22Rv1 (cell line): ENCODE results near the gene NTN1.

Experiments
- ZFX ChIP-seq: fragments of 450-650 bp; IDR thresholded peaks from 2 replicates; pipeline ENCODE4 v1.6.1; 2017; ENCODE audit warnings: antibody characterized with exemption, borderline replicate concordance
- TF ChIP-seq, protein P1 (sequence below): fragments of 450-650 bp; IDR thresholded peaks from 2 replicates; pipeline ENCODE4 v1.5.1; 2017; ENCODE audit warnings: mild to moderate bottlenecking

DNA sequence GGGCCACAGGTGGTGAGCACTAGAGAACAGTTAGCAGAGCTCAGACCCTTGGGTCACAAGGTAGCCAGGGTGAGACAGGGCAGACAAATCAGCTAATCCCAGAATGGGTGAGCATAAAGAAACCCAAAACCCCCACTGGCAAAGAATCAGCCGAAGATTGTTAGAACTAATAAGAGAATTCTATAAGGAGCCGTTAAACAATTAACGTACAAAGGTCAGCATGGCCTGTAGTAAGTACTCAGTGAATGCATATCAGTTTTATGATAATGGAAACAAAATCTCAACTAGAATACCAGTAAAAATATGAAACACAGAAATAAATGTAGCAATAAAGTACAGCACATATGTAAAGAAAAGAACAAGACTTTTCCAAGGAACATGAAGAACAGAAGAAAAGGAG, 168.6 kb downstream of the NTN1 start:
- TF ChIP-seq, protein P1, sequence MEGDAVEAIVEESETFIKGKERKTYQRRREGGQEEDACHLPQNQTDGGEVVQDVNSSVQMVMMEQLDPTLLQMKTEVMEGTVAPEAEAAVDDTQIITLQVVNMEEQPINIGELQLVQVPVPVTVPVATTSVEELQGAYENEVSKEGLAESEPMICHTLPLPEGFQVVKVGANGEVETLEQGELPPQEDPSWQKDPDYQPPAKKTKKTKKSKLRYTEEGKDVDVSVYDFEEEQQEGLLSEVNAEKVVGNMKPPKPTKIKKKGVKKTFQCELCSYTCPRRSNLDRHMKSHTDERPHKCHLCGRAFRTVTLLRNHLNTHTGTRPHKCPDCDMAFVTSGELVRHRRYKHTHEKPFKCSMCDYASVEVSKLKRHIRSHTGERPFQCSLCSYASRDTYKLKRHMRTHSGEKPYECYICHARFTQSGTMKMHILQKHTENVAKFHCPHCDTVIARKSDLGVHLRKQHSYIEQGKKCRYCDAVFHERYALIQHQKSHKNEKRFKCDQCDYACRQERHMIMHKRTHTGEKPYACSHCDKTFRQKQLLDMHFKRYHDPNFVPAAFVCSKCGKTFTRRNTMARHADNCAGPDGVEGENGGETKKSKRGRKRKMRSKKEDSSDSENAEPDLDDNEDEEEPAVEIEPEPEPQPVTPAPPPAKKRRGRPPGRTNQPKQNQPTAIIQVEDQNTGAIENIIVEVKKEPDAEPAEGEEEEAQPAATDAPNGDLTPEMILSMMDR: no peak
- TF ChIP-seq ZFX: no peak
